Measurements from ENCODE around the gene ZNF423. TPM values are rescaled to one million over a fixed set of nuclear protein-coding genes. Genes with fewer than 3 reads are reported as not detected.

The ZNF423 gene
- total RNA-seq, 4 donors from 2014 or later: 7.0 to 19.7 (median 8.4) TPM

DNA sequence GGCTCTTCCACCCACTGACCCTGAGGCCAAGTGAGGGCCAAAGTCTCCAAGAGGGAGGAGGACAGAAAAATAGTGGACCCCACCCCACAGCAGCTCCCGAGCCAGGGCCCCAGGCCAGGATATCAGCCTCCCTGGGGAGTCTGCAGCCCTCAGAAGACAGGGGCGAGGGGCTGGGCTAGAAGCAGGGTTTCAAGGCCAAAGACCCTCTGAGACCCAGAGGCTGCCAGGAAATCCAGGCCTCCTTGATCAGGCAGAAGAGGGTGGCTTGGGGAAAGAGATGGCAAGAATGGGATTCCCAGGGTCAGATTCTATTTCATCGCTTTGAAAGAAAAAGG lies 156.1 kb downstream of the ZNF423 start:
- TF ChIP-seq, protein P1, sequence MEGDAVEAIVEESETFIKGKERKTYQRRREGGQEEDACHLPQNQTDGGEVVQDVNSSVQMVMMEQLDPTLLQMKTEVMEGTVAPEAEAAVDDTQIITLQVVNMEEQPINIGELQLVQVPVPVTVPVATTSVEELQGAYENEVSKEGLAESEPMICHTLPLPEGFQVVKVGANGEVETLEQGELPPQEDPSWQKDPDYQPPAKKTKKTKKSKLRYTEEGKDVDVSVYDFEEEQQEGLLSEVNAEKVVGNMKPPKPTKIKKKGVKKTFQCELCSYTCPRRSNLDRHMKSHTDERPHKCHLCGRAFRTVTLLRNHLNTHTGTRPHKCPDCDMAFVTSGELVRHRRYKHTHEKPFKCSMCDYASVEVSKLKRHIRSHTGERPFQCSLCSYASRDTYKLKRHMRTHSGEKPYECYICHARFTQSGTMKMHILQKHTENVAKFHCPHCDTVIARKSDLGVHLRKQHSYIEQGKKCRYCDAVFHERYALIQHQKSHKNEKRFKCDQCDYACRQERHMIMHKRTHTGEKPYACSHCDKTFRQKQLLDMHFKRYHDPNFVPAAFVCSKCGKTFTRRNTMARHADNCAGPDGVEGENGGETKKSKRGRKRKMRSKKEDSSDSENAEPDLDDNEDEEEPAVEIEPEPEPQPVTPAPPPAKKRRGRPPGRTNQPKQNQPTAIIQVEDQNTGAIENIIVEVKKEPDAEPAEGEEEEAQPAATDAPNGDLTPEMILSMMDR (IDR thresholded peaks at IDR 0.05): no peak
- TF ChIP-seq POLR2A (IDR thresholded peaks at IDR 0.05) (no peak), POLR2AphosphoS5 (IDR thresholded peaks at IDR 0.05) (no peak), EP300 (IDR thresholded peaks at IDR 0.05) (no peak)
- Histone ChIP-seq H3K4me3 (no peak overlapping the region), H3K27ac (peak overlapping the region in 3 of 4 donors; percentile 55 to 80 (median 72)), H3K4me1 (peaks cover 0 to 56% (median 33%) of the 10 kb centered on the region in 3 donors), H3K27me3 (no peaks in the 10 kb centered on the region), H3K36me3 (no peaks in the 10 kb centered on the region), H3K9me3 (no peaks in the 10 kb centered on the region)
- no peak for ATAC-seq
- 48 to 57% methylated on average over 1 to 3 of the region's 3 CpGs for WGBS, 2 donors (ENCODE audit: low coverage in 1 of 2)

DNA sequence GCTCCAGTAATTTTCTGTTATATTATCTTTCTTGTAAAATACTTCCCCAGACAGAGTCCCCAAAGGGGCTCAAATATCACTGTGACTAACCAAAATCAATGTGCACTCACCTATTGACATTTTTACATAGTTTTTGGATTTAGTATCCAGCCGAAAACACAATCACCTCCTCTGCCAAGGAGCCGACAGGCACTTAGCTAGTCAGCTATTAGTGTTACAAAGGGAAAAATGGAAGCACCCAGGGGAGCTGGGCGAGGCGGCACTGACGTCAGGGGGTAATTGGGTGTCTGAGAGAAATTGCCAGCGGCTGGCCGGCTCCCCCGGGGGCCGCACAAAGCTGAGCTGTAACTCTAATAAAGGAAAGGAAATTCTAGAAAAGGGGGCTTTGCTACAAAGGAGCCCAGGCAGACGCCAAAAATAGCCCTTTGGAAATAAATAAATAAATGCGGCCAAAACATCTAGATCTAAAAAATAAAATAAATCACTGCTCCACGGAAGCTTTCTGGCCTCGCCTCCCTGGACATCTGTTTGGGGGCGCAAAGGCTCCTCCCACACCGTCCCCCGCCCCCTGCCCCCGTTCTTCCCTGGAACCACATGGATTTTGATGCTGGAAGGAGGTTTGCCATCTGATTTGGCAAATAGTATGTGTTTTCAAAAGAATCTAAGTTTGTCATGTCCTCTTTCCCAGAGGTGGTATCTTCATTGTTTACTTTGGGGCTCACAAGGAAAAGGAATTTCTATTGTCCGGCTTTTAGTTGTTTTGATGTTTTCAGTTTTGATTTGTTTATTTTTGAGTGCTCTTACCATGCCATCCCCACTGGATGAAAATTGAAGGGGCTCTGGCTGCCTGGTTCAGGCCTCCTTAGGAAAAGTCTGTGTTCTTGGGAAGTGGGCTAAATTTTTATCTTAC lies 156.7 kb downstream of the ZNF423 start:
- WGBS, 2 donors (ENCODE audit: low coverage in 1 of 2): 38 to 40% methylated on average over 3 to 18 of the region's 18 CpGs
- TF ChIP-seq POLR2A (IDR thresholded peaks at IDR 0.05) (no peak), POLR2AphosphoS5 (IDR thresholded peaks at IDR 0.05) (no peak), EP300 (IDR thresholded peaks at IDR 0.05) (no peak)
- TF ChIP-seq, protein P1 (IDR thresholded peaks at IDR 0.05): no peak
- Histone ChIP-seq H3K9me3 (no peaks in the 10 kb centered on the region), H3K27ac (peak overlapping the region in 3 of 4 donors; percentile 55 to 80 (median 72)), H3K36me3 (no peaks in the 10 kb centered on the region), H3K4me3 (peak overlapping the region in 1 of 2 donors; percentile 14), H3K27me3 (no peaks in the 10 kb centered on the region), H3K4me1 (peaks cover 0 to 56% (median 33%) of the 10 kb centered on the region in 3 donors)
- ATAC-seq: peak; percentile 44

DNA sequence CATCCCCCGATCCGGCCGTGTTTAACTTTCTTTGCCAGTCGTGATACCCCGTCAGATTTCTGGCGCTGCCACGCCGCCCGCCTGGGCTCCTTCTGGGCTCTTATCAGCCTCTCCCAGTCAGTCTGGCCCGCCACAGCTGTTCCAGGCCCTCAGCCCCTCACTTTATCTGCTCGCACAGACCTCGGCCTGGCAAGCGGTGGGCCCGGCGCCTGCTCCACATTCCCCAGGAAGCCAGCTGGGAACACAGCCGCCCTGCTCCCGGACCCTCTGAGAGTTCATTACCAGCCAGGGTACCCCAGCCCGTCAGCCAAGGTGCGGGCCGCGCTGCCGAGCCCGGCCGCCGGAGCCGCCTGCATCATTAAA lies 157.5 kb downstream of the ZNF423 start:
- Histone ChIP-seq H3K27ac (peak overlapping the region in 3 of 4 donors; percentile 55 to 80 (median 72)), H3K4me1 (peaks cover 0 to 54% (median 33%) of the 10 kb centered on the region in 3 donors), H3K4me3 (peak overlapping the region in 1 of 2 donors; percentile 14), H3K9me3 (no peaks in the 10 kb centered on the region), H3K36me3 (no peaks in the 10 kb centered on the region), H3K27me3 (no peaks in the 10 kb centered on the region)
- TF ChIP-seq POLR2A (IDR thresholded peaks at IDR 0.05) (no peak), EP300 (IDR thresholded peaks at IDR 0.05) (no peak), POLR2AphosphoS5 (IDR thresholded peaks at IDR 0.05) (no peak)
- no peak for ATAC-seq
- 55% methylated on average over 12 of the region's 26 CpGs; no CpG with 5 or more reads in 1 of the 2 donors for WGBS, 2 donors (ENCODE audit: low coverage in 1 of 2)

DNA sequence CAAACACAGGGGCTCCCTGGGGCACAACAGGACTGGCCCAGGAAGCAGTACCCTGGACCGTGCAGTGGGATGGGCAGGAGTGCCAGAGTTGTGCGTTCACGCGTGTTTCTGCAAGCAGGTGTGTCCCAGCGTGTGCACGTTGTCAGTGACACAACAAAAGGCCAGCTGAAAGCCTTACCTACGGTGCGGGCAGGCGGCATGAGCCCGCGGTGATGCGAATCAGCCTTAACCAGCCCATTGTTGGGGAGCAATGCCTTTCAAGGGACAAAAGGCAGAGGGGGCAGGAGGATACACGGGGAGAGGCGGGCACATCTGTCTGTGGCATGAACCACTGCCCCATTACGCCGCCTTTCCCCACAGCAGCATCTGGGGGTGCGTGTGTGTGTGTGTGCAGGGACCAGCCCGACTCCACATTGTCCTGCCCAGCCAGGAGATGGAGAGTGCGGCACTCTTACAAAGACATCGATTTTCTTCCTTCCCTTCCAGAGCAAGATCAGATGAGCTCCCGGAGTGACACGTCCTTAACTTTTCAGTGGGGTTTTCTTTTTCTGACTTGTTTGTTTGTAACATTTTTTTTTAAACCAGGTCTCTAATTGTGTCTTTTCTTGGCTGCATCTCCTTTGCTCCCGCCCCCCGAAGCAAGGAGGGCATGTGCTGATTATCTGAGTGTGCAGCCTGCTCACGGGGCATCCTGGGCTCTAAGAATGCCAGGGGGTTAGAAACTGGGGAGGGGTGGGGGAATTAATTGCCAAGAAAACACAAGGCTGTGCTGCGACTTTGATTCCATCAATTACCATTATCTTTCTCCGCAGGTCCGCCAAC lies 158.1 kb downstream of the ZNF423 start:
- no peaks in the 10 kb centered on the region for H3K27me3 ChIP-seq
- no peak for ATAC-seq
- peaks cover 0 to 48% (median 29%) of the 10 kb centered on the region in 3 donors for H3K4me1 ChIP-seq
- H3K4me3 ChIP-seq: no peak overlapping the region
- H3K9me3 ChIP-seq: no peaks in the 10 kb centered on the region
- WGBS, 2 donors (ENCODE audit: low coverage in 1 of 2): 81 to 97% methylated on average over 6 to 11 of the region's 28 CpGs
- TF ChIP-seq POLR2AphosphoS5 (IDR thresholded peaks at IDR 0.05): no peak
- no peak for TF ChIP-seq POLR2A (IDR thresholded peaks at IDR 0.05)
- TF ChIP-seq, protein P1 (IDR thresholded peaks at IDR 0.05): no peak
- TF ChIP-seq EP300 (IDR thresholded peaks at IDR 0.05): no peak
- no peaks in the 10 kb centered on the region for H3K36me3 ChIP-seq
- H3K27ac ChIP-seq: peak overlapping the region in 1 of 4 donors; percentile 80

DNA sequence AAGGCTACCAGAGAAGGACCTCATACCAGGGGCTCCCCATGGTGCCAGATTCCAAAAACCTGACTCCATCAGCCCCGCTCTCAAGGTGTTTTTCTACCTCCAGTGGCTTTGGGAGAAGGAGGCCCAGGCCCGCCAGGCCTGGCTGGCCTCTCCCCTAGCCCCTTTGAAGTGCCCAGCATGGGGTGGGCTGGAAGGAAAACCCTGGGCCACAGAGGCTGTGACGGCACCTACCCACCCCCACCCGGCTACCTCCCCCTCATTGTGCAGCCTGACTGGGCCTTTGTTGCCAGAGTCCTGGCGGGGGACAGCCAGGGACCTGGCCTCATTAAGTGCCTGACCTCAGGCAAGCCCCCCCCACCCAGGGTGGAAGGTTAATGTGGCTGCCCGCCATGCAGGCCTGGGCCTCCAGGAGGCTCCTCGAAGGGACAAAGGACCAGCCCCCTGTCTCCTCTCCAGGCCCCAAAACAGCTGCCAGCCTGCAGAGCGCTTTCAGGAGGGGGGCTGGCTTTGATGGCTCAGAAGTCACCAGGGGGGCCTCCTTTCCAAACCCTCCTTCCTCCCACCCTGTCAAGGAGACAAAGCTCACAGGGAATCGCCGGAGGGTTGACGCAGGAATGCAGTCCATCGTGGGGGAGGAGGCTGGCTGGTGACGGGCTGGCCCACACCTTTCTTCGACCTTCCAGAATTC lies 159.4 kb downstream of the ZNF423 start:
- TF ChIP-seq EP300 (IDR thresholded peaks at IDR 0.05) (no peak), POLR2A (IDR thresholded peaks at IDR 0.05) (no peak), POLR2AphosphoS5 (IDR thresholded peaks at IDR 0.05) (no peak)
- TF ChIP-seq, protein P1 (IDR thresholded peaks at IDR 0.05): no peak
- Histone ChIP-seq H3K27me3 (no peaks in the 10 kb centered on the region), H3K4me1 (peaks cover 0 to 35% (median 18%) of the 10 kb centered on the region in 3 donors), H3K27ac (no peak overlapping the region), H3K4me3 (no peak overlapping the region), H3K36me3 (no peaks in the 10 kb centered on the region), H3K9me3 (no peaks in the 10 kb centered on the region)
- 70% methylated on average over 2 of the region's 14 CpGs; no CpG with 5 or more reads in 1 of the 2 donors for WGBS, 2 donors (ENCODE audit: low coverage in 1 of 2)
- ATAC-seq: no peak
